ENCODE measurements around the gene KATNAL2. TPM values are rescaled to one million over a fixed set of nuclear protein-coding genes. Genes with fewer than 3 reads are reported as not detected.

Gene KATNAL2
- total RNA-seq, 6 experiments from 2014 or later = 1.2 to 5.1 (median 2.7) TPM

DNA sequence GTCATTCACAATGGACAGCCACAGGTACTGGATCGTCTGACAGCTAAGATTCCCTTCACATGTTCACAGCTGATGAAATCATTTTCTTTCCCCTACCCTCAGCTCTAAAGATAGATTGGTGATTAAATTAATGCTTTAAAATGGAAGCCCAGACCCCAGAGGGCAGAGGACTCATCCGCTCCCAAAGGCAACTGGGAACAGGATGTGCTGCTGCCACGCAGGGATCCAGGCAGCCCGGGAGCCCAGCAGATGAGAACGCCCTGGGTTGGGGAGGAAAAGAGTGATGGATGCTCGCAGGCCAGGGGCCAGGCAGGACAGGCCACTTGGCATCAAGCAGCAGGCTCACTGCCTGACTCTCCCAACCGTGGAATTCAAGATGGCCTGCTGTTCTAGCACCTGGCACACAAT, 191.6 kb downstream of the KATNAL2 start:
- H3K27ac ChIP-seq = no peak overlapping the region
- no peaks in the 10 kb centered on the region for H3K4me1 ChIP-seq
- no peak overlapping the region for H3K4me3 ChIP-seq
- WGBS (ENCODE audit: insufficient coverage, low coverage, low lambda C conversion rate, missing lambda C conversion rate) = 90% methylated on average over 5 of the region's 7 CpGs
- DNase-seq = no peak
- H3K27me3 ChIP-seq = no peaks in the 10 kb centered on the region
- intact Hi-C loops (cut with DNase I) = loop anchor here in 1 of 2 donors (10.0 kb wide), 1 partner anchor 646 kb away; no protein-coding TSS in a partner anchor
- no peaks in the 10 kb centered on the region for H3K9me3 ChIP-seq
- peaks cover 0 to 36% (median 7%) of the 10 kb centered on the region in 4 donors for H3K36me3 ChIP-seq
- TF ChIP-seq POLR2A (IDR thresholded peaks at IDR 0.05) = no peak
- TF ChIP-seq, protein P1, sequence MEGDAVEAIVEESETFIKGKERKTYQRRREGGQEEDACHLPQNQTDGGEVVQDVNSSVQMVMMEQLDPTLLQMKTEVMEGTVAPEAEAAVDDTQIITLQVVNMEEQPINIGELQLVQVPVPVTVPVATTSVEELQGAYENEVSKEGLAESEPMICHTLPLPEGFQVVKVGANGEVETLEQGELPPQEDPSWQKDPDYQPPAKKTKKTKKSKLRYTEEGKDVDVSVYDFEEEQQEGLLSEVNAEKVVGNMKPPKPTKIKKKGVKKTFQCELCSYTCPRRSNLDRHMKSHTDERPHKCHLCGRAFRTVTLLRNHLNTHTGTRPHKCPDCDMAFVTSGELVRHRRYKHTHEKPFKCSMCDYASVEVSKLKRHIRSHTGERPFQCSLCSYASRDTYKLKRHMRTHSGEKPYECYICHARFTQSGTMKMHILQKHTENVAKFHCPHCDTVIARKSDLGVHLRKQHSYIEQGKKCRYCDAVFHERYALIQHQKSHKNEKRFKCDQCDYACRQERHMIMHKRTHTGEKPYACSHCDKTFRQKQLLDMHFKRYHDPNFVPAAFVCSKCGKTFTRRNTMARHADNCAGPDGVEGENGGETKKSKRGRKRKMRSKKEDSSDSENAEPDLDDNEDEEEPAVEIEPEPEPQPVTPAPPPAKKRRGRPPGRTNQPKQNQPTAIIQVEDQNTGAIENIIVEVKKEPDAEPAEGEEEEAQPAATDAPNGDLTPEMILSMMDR (IDR thresholded peaks at IDR 0.05) = no peak
- ATAC-seq = no peak

DNA sequence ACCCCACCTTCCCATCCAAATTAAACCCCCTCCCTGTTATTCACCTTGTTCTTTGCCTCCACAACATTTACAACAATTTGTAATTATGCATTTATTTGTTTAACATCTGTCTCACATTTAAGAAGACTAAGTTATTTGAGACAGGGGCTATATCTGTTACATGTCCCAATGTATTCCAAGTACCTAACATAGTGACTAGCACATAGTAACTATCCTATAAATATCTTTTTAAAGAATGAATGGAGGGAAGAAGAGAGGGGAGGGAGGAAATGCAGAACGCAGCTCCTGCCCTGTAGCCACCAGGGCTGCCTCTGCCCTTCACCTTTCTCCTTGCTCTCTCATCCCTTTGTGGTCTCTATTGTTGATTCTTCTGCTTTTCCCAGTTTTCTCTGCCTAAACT, 192.3 kb downstream of the KATNAL2 start:
- no CpG with 5 or more reads among the region's 1 CpG for WGBS (ENCODE audit: insufficient coverage, low coverage, low lambda C conversion rate, missing lambda C conversion rate)
- Histone ChIP-seq H3K27me3 (no peaks in the 10 kb centered on the region), H3K4me3 (no peak overlapping the region), H3K4me1 (no peaks in the 10 kb centered on the region), H3K27ac (no peak overlapping the region), H3K36me3 (peaks cover 0 to 41% (median 8%) of the 10 kb centered on the region in 4 donors), H3K9me3 (no peaks in the 10 kb centered on the region)
- TF ChIP-seq POLR2A (IDR thresholded peaks at IDR 0.05) = no peak
- TF ChIP-seq, protein P1 (IDR thresholded peaks at IDR 0.05) = no peak
- DNase-seq (no peak), ATAC-seq (no peak)
- intact Hi-C loops (cut with DNase I) = loop anchor here in 1 of 2 donors (10.0 kb wide), 1 partner anchor 645 kb away; no protein-coding TSS in a partner anchor

DNA sequence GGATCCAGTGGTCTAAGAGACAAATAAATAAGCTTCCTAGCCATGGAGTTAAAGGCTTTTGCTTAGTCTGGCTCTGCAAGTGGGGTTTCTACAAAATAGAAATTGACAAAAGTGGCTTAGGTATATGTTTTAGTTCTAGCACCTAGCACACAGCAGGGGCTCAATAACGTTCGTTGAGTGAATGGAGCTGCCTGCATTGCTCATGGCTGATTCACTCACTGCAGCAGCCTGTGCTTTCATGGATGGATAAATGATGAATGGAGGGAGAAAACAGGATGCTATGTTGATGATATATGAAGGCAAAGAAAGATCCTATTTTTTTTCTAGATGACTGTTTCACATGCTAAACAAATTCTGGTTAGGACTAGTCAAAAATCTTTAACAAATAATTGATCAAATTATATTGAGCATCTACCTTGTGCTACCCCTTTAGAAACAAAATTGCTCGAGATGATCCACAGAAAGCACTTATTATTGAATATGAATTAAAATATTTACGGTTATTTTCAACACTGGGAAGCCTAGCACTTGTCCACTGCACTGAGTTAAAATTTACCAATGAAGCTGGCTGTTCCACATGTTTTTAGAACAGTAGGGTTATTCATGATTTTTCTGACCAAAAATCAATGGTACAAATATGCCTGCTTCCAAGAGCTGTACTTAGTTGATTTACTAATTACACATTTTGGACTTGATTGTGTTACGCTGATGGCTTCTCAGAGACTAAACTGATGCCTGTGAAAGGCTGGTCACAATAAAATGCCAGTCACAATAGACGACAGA, 193.3 kb downstream of the KATNAL2 start:
- TF ChIP-seq, protein P1 (IDR thresholded peaks at IDR 0.05) = no peak
- no peak for TF ChIP-seq POLR2A (IDR thresholded peaks at IDR 0.05)
- Histone ChIP-seq H3K4me3 (no peak overlapping the region), H3K27me3 (no peaks in the 10 kb centered on the region), H3K9me3 (no peaks in the 10 kb centered on the region), H3K36me3 (peaks cover 0 to 46% (median 8%) of the 10 kb centered on the region in 4 donors), H3K4me1 (no peaks in the 10 kb centered on the region), H3K27ac (no peak overlapping the region)
- intact Hi-C loops (cut with DNase I) = no loop called here
- ATAC-seq (no peak), DNase-seq (no peak)
- 78% methylated on average over 6 of the region's 6 CpGs for WGBS (ENCODE audit: insufficient coverage, low coverage, low lambda C conversion rate, missing lambda C conversion rate)

DNA sequence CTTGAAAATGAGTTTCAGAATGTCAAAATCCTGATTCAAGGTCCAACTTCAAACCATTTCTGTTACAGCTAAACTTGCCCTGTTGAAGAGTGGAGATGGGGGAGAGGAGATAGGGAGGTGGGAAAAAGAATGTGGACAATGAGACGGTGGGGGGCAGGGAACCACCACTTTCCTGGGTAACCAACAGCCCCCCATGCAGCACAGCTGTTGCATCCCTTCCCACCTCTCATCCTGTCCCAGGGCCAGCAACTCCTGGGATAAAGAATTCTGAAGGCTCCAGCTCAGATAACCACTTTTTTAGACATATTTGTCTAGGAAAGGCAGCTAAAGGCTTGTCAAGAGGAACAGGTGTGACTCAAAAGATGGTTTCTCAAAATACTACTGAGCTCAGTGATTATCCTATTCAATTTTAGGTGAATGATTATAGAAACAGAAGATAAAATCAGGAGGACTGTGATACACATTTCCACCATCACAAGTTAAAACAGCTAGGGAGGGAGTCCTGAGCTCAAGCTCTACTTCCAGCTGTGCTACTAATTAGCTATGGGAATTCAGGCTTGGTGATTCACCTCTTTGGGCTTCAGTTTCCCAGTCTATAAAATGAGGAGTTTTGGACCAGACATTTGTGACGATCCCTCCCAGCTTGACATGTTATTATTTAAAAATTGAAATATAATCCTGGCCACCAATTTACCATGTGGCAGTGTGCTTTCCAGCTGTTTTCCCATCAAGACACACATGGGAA, 196.6 kb downstream of the KATNAL2 start:
- intact Hi-C loops (cut with DNase I) = no loop called here
- WGBS (ENCODE audit: insufficient coverage, low coverage, low lambda C conversion rate, missing lambda C conversion rate) = 90% methylated on average over 2 of the region's 2 CpGs
- Histone ChIP-seq H3K9me3 (no peaks in the 10 kb centered on the region), H3K27me3 (no peaks in the 10 kb centered on the region), H3K27ac (no peak overlapping the region), H3K4me3 (no peak overlapping the region), H3K4me1 (no peaks in the 10 kb centered on the region), H3K36me3 (peaks cover 0 to 28% (median 7%) of the 10 kb centered on the region in 4 donors)
- no peak for ATAC-seq
- no peak for DNase-seq
- TF ChIP-seq, protein P1 (IDR thresholded peaks at IDR 0.05) = no peak
- no peak for TF ChIP-seq POLR2A (IDR thresholded peaks at IDR 0.05)
